Suppressor macrophage treated with lipopolysaccharide for 4 hours (primary cell): ENCODE results near the gene SIRT7.

ENCODE experiments used
- DNase-seq: peaks from one replicate; pipeline ENCODE4 v3.0.0-alpha.2; 2020

Gene SIRT7

GRCh38 chr17:81931557-81932332 lies 13.8 kb upstream of the SIRT7 start:
- no peak for DNase-seq

GRCh38 chr17:81931189-81931556 lies 13.2 kb upstream of the SIRT7 start:
- DNase-seq: no peak

GRCh38 chr17:81930142-81931125 lies 12.5 kb upstream of the SIRT7 start:
- DNase-seq: no peak

- no peak for DNase-seq
Measured at GRCh38 chr17:81929253-81930141, 11.5 kb upstream of the SIRT7 start.

GRCh38 chr17:81928544-81929252 lies 10.7 kb upstream of the SIRT7 start:
- no peak for DNase-seq

GRCh38 chr17:81927653-81928543 lies 9.9 kb upstream of the SIRT7 start, which contains the start of gene MAFG:
MAFG (minus strand) TSS chr17:81927735; CDS start chr17:81923185, 4,550 bp downstream.
- peak; percentile 98 for DNase-seq

- no peak for DNase-seq
Measured at GRCh38 chr17:81927152-81927652, 9.2 kb upstream of the SIRT7 start.

GRCh38 chr17:81926451-81927151 lies 8.6 kb upstream of the SIRT7 start:
- peak; percentile 85 for DNase-seq

GRCh38 chr17:81925860-81926450 lies 8.0 kb upstream of the SIRT7 start:
- no peak for DNase-seq

- DNase-seq: no peak
Measured at GRCh38 chr17:81924557-81925532, 6.9 kb upstream of the SIRT7 start.

GRCh38 chr17:81923302-81924260 lies 5.6 kb upstream of the SIRT7 start:
- DNase-seq: peak; percentile 83

- no peak for DNase-seq
Measured at GRCh38 chr17:81922566-81923301, 4.8 kb upstream of the SIRT7 start.

GRCh38 chr17:81921996-81922565 lies 4.1 kb upstream of the SIRT7 start:
- no peak for DNase-seq

- DNase-seq: no peak
Measured at GRCh38 chr17:81921537-81921862, 3.5 kb upstream of the SIRT7 start.

- DNase-seq: peak; percentile 65
Measured at GRCh38 chr17:81920612-81921536, 2.9 kb upstream of the SIRT7 start.
